ENCODE data around the gene GMIP. TPM values are rescaled to one million over a fixed set of nuclear protein-coding genes. Genes with fewer than 3 reads are reported as not detected.

The GMIP gene
- total RNA-seq, 2 experiments from 2014 or later = 101 to 111 TPM

DNA sequence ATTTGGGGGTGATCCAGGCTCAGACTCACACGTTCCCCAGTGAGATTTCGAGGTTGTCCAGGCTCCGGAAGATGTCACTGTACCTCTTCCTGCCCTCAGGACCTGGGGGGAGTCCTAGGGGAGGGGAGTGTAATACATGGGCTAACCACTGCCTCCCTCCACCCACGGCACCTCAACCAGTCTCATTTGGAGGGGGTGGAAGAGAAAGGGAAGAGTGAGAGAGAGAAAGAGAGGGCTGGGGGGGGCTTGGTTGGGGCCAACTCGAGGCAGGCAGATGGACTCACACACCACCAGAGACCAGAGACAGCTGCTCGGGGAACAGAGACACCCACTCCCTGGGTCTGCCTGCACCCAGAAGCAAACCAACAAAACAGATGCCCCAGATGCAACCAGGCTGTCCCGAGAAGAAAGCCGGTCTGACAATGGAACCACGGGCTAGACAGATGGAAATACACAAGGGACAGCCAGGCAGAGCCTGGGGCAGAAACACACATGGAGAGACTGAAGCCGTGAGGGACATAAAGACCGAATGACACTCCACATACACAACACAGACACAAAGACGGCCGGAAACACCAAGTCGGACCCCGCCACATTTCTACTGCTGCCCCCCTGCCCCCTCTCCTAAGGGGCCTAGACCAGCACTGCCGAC is 825 bp downstream of the GMIP start:
- Mint-ChIP-seq H3K36me3 (ENCODE audit: low read depth) (peaks cover 43% of the 10 kb centered on the region), H3K27ac (peak overlapping the region; percentile 95), H3K27me3 (no peaks in the 10 kb centered on the region), H3K4me3 (peak overlapping the region; percentile 87), H3K9me3 (no peaks in the 10 kb centered on the region), H3K4me1 (peaks cover 21% of the 10 kb centered on the region)
- CTCF ChIA-PET = interaction anchor here (0.6 kb wide), 1 partner anchor 128 kb away, joined by 3 read pairs; no protein-coding TSS in a partner anchor
- POLR2A ChIA-PET = no interaction called here
- DNase-seq = peak; percentile 42

DNA sequence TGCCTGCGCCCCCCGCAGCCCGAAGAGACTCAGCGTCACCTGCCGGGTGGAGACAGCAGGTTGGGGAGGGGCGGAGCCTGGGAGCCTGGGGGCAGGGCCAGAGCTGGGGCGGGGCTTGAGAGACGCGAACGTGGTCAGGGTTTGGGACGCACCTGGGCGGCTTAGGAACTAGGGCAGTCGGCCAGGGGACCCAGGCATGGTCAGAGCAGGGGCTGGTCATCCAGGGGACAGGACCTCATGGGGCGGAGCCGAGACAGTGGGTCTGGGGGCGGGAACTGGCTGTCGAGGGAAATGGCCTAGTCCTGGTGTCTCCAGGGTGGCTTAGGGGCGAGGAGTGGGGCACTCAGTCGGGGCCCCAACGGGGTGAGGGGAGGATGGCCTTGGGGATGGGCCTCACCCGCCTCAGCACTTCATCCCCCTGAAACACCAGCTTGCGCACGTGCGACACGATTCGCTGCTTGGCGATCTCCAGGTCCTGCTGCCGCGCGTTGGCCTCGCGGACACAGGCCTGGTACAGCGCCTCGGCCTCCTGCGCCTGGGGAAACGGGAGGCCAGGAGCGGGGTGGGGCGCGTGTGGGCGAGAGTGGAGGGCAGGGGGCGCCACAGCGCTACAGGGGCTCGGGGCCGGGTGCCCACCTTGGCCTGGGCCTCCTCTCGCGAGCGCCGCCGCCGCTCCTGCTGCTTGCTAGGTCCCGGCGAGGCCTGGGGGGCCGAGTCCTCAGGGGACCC is 5.8 kb downstream of the GMIP start:
- Mint-ChIP-seq H3K4me3 (no peak overlapping the region), H3K36me3 (ENCODE audit: low read depth) (peaks cover 67% of the 10 kb centered on the region), H3K27ac (no peak overlapping the region), H3K27me3 (no peaks in the 10 kb centered on the region), H3K4me1 (peaks cover 34% of the 10 kb centered on the region), H3K9me3 (no peaks in the 10 kb centered on the region)
- POLR2A ChIA-PET = no interaction called here
- CTCF ChIA-PET = no interaction called here
- DNase-seq = no peak

GRCh38 chr19:19637186-19637522 is 6.3 kb downstream of the GMIP start:
- Mint-ChIP-seq H3K27ac (no peak overlapping the region), H3K4me3 (no peak overlapping the region), H3K9me3 (no peaks in the 10 kb centered on the region), H3K4me1 (peaks cover 31% of the 10 kb centered on the region), H3K27me3 (no peaks in the 10 kb centered on the region), H3K36me3 (ENCODE audit: low read depth) (peaks cover 64% of the 10 kb centered on the region)
- no peak for DNase-seq
- ChIA-PET CTCF (no interaction called here), POLR2A (no interaction called here)

DNA sequence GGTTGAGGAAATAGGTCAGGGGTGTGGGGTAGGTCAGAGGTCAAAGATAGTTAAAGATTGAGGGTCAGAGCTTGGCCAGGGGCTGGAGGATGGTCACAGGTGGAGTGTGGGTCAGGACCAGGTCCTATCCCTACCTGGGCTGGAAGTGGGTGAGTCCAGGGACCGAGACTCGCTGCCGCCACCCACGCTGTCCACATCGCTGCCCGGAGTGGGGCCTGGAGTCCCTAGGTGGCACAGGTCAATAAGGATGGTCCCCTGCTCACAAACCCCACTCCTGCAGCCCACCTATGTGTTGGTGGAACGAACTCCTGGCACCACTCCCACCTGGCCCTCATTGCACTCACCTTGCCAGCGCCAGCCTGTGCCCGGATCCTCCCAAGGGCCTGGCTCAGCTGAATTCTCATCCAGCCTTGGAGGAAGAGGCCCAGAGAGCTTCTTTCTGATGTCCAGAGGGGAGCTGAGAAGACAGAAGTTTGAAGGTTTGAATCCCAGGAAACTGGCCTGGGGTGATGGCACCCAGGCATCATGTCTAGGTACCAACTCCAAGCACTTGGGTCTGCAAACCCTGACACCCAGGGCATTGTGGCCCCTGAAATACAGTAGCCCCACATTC is 6.8 kb downstream of the GMIP start:
- Mint-ChIP-seq H3K4me3 (no peak overlapping the region), H3K27ac (no peak overlapping the region), H3K27me3 (no peaks in the 10 kb centered on the region), H3K36me3 (ENCODE audit: low read depth) (peaks cover 59% of the 10 kb centered on the region), H3K9me3 (no peaks in the 10 kb centered on the region), H3K4me1 (peaks cover 26% of the 10 kb centered on the region)
- DNase-seq = no peak
- POLR2A ChIA-PET = no interaction called here
- CTCF ChIA-PET = interaction anchor here (1.0 kb wide), 1 partner anchor 104 kb away, joined by 4 read pairs; no protein-coding TSS in a partner anchor

- Mint-ChIP-seq H3K27ac (no peak overlapping the region), H3K4me3 (no peak overlapping the region), H3K36me3 (ENCODE audit: low read depth) (peaks cover 69% of the 10 kb centered on the region), H3K27me3 (no peaks in the 10 kb centered on the region), H3K4me1 (peaks cover 24% of the 10 kb centered on the region), H3K9me3 (no peaks in the 10 kb centered on the region)
- ChIA-PET POLR2A (no interaction called here), CTCF (interaction anchor here (1.0 to 1.3 kb wide), 2 partner anchors 13 to 103 kb away, joined by 3 to 4 read pairs; no protein-coding TSS in a partner anchor)
- DNase-seq = no peak
Measured at GRCh38 chr19:19635313-19635702, 8.1 kb downstream of the GMIP start.

- CTCF ChIA-PET = interaction anchor here (0.6 to 1.3 kb wide), 2 partner anchors 12 to 78 kb away, joined by 3 read pairs; no protein-coding TSS in a partner anchor
Measured at GRCh38 chr19:19634516-19635312, 8.7 kb downstream of the GMIP start.

DNA sequence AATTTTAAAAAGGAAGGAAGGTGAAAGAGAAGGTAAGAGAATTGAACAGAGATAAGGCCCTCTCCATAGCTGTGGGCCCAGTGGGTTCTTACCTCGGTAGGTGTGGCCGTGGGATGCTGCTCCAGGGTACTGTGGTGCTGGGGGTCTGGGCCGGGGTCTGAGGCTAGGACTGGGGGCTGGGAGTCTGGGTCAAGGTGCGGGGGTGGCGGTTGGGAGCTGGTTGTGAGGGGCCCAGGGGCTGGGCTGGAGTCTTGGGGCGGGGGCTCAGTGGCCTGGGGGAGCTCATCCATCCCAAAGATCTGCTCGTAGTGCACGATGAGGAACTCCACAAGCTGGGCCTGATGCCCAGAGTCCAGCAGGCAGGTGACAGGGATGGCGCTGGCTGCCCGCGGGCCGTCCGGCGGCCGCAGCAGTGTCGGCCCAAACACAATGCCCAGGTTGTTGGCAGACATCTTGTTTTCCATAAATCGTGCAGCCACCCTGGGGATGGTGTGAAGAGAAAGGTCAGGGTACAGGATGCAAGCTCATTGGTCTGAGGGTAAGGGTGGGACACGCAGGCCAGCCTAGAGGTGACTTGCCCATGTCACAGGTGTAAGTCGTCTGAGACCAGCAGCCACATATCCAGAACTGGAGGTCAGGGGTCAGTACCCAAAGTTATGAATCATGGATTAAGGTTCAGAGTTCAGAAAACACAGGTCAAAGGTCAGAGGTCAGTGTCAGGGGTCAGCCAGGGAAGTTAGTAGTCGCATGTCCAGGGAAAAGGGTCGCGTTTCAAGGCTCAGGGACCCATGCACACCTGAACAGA is 9.5 kb downstream of the GMIP start:
- H3K27ac Mint-ChIP-seq = no peak overlapping the region
- no peak overlapping the region for H3K4me3 Mint-ChIP-seq
- no peaks in the 10 kb centered on the region for H3K27me3 Mint-ChIP-seq
- peaks cover 65% of the 10 kb centered on the region for H3K36me3 Mint-ChIP-seq (ENCODE audit: low read depth)
- H3K4me1 Mint-ChIP-seq = peaks cover 20% of the 10 kb centered on the region
- no peaks in the 10 kb centered on the region for H3K9me3 Mint-ChIP-seq
- POLR2A ChIA-PET = no interaction called here
- no peak for DNase-seq
- CTCF ChIA-PET = interaction anchor here (0.6 kb wide), 2 partner anchors 77 to 1116 kb away, joined by 3 to 4 read pairs; no protein-coding TSS in a partner anchor

More at GRCh38 chr19:19634516-19635312, 8.7 kb downstream of the GMIP start:
- Mint-ChIP-seq H3K4me3 (no peak overlapping the region), H3K27ac (peak overlapping the region; percentile 57), H3K36me3 (ENCODE audit: low read depth) (peaks cover 66% of the 10 kb centered on the region), H3K4me1 (peaks cover 20% of the 10 kb centered on the region), H3K9me3 (no peaks in the 10 kb centered on the region), H3K27me3 (no peaks in the 10 kb centered on the region)
- no peak for DNase-seq
- POLR2A ChIA-PET = no interaction called here

DNA sequence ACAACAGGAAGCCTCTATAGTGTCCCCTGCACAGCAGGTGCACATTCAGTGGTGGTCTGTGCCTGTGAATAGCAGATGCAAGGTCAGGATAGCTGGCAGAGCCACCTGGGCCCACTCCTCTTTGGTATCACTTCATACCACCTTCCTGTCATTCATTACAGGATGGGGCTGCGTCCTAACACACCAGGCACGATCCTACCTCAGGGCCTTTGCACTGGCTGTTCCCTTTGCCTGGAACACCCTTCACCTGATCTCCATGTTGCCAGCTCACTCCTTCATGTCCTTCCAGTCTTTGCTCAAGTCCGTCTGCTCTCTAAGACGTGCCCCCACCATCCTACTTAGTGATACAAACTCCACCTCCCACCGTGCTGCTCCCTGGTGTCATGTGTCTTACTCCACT is 10.8 kb downstream of the GMIP start:
- ChIA-PET CTCF (no interaction called here), POLR2A (no interaction called here)
- Mint-ChIP-seq H3K4me3 (no peak overlapping the region), H3K27ac (peak overlapping the region; percentile 65), H3K27me3 (no peaks in the 10 kb centered on the region), H3K9me3 (no peaks in the 10 kb centered on the region), H3K4me1 (peaks cover 24% of the 10 kb centered on the region), H3K36me3 (ENCODE audit: low read depth) (peaks cover 62% of the 10 kb centered on the region)
- DNase-seq = no peak

DNA sequence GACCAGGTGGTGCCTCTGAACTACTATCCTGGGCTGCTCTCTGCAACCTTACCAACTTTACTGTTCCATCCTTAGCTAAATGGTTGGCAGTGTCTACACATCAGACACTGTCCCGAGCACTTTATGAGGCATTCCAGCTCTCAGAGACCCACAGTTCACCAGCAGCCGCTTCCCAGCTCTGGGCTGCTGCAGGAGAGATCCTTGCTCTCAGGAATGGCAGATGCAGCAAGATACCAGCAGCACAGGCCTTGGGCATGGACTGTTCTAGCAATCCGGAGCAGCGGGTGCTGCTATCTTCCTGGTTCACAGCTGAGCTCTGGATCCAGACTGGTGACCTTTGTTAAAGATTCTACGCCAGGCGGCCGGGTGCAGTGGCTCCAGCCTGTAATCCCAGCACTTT is 12.1 kb downstream of the GMIP start:
- Mint-ChIP-seq H3K27me3 (no peaks in the 10 kb centered on the region), H3K4me3 (no peak overlapping the region), H3K27ac (no peak overlapping the region), H3K36me3 (ENCODE audit: low read depth) (peaks cover 63% of the 10 kb centered on the region), H3K4me1 (peaks cover 37% of the 10 kb centered on the region), H3K9me3 (no peaks in the 10 kb centered on the region)
- CTCF ChIA-PET = interaction anchor here (0.9 to 1.3 kb wide), 3 partner anchors 11 to 77 kb away, joined by 3 to 4 read pairs (median 3); no protein-coding TSS in a partner anchor
- no peak for DNase-seq
- POLR2A ChIA-PET = no interaction called here

DNA sequence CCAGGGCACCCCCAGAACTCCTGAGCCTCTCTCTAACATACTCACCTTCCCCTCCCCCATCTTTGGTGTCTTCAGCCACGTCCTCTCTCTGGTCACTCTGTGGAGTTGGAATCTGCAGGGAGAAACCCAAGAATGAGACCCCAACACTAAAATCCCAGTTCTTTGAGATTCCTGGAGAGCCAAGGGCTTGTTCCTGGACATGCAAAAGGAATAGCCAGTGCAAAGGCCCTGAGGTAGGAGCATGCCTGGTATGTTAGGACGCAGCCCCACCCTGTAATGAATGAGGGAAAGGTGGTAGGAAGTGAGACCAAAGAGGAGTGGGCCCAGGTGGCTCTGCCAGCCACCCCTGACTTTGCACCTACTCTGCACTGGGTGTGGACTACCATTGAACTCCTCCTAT is 13.0 kb downstream of the GMIP start:
- Mint-ChIP-seq H3K36me3 (ENCODE audit: low read depth) (peaks cover 61% of the 10 kb centered on the region), H3K4me3 (no peak overlapping the region), H3K9me3 (no peaks in the 10 kb centered on the region), H3K4me1 (peaks cover 38% of the 10 kb centered on the region), H3K27ac (no peak overlapping the region), H3K27me3 (no peaks in the 10 kb centered on the region)
- POLR2A ChIA-PET = no interaction called here
- no peak for DNase-seq
- CTCF ChIA-PET = interaction anchor here (1.1 to 1.3 kb wide), 2 partner anchors 24 to 76 kb away, joined by 3 to 4 read pairs; no protein-coding TSS in a partner anchor

- H3K27me3 Mint-ChIP-seq = no peaks in the 10 kb centered on the region
- no peak overlapping the region for H3K27ac Mint-ChIP-seq
- no peak overlapping the region for H3K4me3 Mint-ChIP-seq
- H3K36me3 Mint-ChIP-seq (ENCODE audit: low read depth) = peaks cover 57% of the 10 kb centered on the region
- ChIA-PET POLR2A (no interaction called here), CTCF (no interaction called here)
- no peak for DNase-seq
- peaks cover 35% of the 10 kb centered on the region for H3K4me1 Mint-ChIP-seq
- no peaks in the 10 kb centered on the region for H3K9me3 Mint-ChIP-seq
Measured at GRCh38 chr19:19630062-19630414, 13.4 kb downstream of the GMIP start.

GRCh38 chr19:19628501-19629134 is 14.8 kb downstream of the GMIP start:
- Mint-ChIP-seq H3K4me1 (peaks cover 31% of the 10 kb centered on the region), H3K4me3 (peak overlapping the region; percentile 71), H3K9me3 (no peaks in the 10 kb centered on the region), H3K36me3 (ENCODE audit: low read depth) (peaks cover 54% of the 10 kb centered on the region), H3K27me3 (no peaks in the 10 kb centered on the region), H3K27ac (peak overlapping the region; percentile 85)
- POLR2A ChIA-PET = interaction anchor here (0.6 to 0.7 kb wide), 2 partner anchors 52 to 96 kb away, joined by 3 to 4 read pairs; no protein-coding TSS in a partner anchor
- no peak for DNase-seq
- CTCF ChIA-PET = interaction anchor here (0.6 to 1.0 kb wide), 4 partner anchors 15 to 489 kb away, joined by 3 to 4 read pairs (median 3); partner anchors contain the start of gene GMIP
